Measurements from ENCODE around the gene SPACA7. TPM values are rescaled to one million over a fixed set of nuclear protein-coding genes. Genes with fewer than 3 reads are reported as not detected.

Gene SPACA7
- total and polyA plus RNA-seq, 7 donors = not detected

DNA sequence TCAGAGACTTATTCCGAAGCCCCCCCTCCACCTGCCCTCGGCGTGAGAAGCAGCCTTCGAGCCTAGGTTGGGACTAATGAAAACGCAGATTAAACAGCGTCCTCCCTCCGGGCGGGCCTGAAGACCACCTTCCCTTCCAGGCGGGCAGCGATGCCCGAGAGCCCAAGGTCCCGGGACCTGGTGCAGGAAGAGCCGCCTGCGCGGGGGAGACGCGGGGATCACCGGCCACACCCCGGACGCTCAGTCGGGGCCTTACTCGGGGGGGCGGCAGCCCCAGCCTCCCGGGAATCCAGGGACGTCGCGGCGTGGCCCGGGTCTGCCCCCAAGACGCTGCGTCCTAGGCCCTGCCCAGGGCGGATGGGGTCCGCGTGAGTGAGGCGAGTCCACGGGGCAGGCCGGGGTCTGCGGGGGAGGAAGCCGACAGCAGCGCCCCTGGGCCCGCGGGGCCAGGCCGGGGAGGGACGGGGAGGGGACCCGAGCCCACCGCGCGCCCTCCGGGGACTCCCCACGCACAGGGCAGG lies 33.3 kb upstream of the SPACA7 start:
- 69 to 83% (median 76%) methylated on average over 50 of the region's 50 CpGs for WGBS, 3 donors
- DNase-seq = no peak
- H3K4me3 ChIP-seq = no peak overlapping the region
- intact Hi-C loops (cut with DNase I) = no loop called here
- no peak for ATAC-seq
- H3K36me3 ChIP-seq (ENCODE audit: insufficient read depth in 1 of 2, low read depth in 1 of 2) = no peaks in the 10 kb centered on the region
- TF ChIP-seq, protein P1, sequence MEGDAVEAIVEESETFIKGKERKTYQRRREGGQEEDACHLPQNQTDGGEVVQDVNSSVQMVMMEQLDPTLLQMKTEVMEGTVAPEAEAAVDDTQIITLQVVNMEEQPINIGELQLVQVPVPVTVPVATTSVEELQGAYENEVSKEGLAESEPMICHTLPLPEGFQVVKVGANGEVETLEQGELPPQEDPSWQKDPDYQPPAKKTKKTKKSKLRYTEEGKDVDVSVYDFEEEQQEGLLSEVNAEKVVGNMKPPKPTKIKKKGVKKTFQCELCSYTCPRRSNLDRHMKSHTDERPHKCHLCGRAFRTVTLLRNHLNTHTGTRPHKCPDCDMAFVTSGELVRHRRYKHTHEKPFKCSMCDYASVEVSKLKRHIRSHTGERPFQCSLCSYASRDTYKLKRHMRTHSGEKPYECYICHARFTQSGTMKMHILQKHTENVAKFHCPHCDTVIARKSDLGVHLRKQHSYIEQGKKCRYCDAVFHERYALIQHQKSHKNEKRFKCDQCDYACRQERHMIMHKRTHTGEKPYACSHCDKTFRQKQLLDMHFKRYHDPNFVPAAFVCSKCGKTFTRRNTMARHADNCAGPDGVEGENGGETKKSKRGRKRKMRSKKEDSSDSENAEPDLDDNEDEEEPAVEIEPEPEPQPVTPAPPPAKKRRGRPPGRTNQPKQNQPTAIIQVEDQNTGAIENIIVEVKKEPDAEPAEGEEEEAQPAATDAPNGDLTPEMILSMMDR (IDR thresholded peaks at IDR 0.05) = no peak
- H3K27ac ChIP-seq = no peak overlapping the region
- H3K4me1 ChIP-seq = no peaks in the 10 kb centered on the region
- no peaks in the 10 kb centered on the region for H3K9me3 ChIP-seq
- H3K27me3 ChIP-seq (ENCODE audit: insufficient read depth in 3 of 3, low read length in 2 of 3) = peaks cover 0 to 33% (median 6%) of the 10 kb centered on the region in 3 donors

DNA sequence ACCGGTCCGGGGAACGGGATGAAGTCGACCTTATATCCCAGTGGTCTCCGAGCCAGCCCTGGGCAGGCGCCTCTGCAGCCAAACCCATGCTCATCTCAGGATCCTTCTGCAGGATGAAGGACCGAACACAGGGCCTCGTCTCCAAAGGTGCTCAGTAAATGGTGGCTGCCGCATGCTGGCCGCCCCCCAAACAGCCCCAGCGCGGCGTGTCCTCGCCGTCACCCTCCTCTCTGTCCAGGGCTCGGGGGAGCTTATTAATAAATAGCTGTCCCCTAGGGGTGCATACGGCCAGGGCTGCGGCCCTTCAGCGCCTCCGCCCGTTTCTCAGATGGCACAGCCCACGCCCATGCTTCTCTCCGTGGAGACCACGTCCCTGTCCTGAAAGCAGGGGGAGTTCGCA lies 32.6 kb upstream of the SPACA7 start:
- ATAC-seq = no peak
- intact Hi-C loops (cut with DNase I) = no loop called here
- 79 to 84% (median 79%) methylated on average over 25 of the region's 25 CpGs for WGBS, 3 donors
- no peaks in the 10 kb centered on the region for H3K36me3 ChIP-seq (ENCODE audit: insufficient read depth in 1 of 2, low read depth in 1 of 2)
- no peak overlapping the region for H3K27ac ChIP-seq
- H3K4me1 ChIP-seq = no peaks in the 10 kb centered on the region
- no peak for DNase-seq
- no peaks in the 10 kb centered on the region for H3K9me3 ChIP-seq
- H3K27me3 ChIP-seq (ENCODE audit: insufficient read depth in 3 of 3, low read length in 2 of 3) = peaks cover 0 to 37% (median 7%) of the 10 kb centered on the region in 3 donors
- no peak overlapping the region for H3K4me3 ChIP-seq
- TF ChIP-seq, protein P1 (IDR thresholded peaks at IDR 0.05) = no peak

DNA sequence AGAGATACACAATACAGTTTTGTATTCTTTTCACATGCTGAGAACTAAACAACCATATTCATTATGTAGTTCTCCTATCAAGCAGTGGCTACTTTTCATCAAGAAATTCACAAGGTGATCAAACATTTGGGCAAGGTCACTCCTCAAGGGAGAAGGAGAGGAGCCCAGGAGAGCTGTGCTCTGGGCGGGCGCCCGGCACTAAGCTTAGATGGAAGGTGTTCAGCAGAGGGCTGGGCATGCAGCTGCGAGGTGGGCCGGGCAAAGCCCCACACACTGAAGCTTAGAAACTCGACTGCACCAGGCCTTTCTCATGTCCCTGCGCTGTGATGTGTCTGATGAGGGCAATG lies 30.4 kb upstream of the SPACA7 start:
- no peak for ATAC-seq
- H3K9me3 ChIP-seq = no peaks in the 10 kb centered on the region
- TF ChIP-seq, protein P1 (IDR thresholded peaks at IDR 0.05) = no peak
- intact Hi-C loops (cut with DNase I) = no loop called here
- H3K4me3 ChIP-seq = no peak overlapping the region
- DNase-seq = no peak
- WGBS, 3 donors = 37 to 56% (median 42%) methylated on average over 6 to 7 of the region's 7 CpGs
- no peaks in the 10 kb centered on the region for H3K4me1 ChIP-seq
- peaks cover 0 to 44% (median 8%) of the 10 kb centered on the region in 3 donors for H3K27me3 ChIP-seq (ENCODE audit: insufficient read depth in 3 of 3, low read length in 2 of 3)
- no peaks in the 10 kb centered on the region for H3K36me3 ChIP-seq (ENCODE audit: insufficient read depth in 1 of 2, low read depth in 1 of 2)
- H3K27ac ChIP-seq = no peak overlapping the region

DNA sequence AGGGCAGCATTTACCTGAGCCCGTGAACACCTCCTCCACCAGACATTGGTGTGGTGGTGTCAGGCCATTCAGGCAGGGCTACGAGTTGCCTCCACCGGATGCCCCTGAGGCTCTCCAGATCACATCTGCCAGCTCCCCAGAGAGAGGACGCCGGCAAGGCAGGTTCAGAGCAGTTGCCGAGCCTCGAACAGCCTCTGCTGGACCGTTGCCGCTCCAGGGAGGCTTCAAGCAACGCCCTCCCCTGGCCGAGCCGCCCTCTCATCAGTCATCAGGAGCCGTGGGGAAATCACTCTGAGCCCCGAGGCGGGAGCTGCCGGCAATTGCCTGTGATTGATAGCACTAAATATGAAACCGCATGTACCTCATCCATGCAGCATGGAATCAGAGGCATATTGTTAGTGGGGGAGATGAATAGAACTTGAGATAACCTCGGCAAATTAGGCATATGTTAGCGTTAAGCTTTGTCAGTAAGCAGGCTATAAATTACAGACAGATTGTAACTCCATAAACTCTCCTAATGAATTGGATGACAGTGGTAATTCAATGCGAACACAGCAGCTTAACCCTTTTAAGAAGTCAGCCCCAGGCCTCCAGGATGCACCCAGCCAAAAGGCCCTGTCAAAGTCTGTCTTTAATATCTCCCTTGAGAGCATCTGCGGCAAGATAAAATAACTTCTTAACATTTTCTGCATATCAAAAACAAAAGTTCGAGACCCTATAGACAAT lies 29.8 kb upstream of the SPACA7 start:
- H3K27me3 ChIP-seq (ENCODE audit: insufficient read depth in 3 of 3, low read length in 2 of 3) = peaks cover 0 to 48% (median 8%) of the 10 kb centered on the region in 3 donors
- no peaks in the 10 kb centered on the region for H3K36me3 ChIP-seq (ENCODE audit: insufficient read depth in 1 of 2, low read depth in 1 of 2)
- H3K4me1 ChIP-seq = no peaks in the 10 kb centered on the region
- 7 to 8% (median 7%) methylated on average over 22 of the region's 22 CpGs for WGBS, 3 donors
- TF ChIP-seq, protein P1 (IDR thresholded peaks at IDR 0.05) = no peak
- DNase-seq (no peak), ATAC-seq (no peak)
- H3K4me3 ChIP-seq = no peak overlapping the region
- intact Hi-C loops (cut with DNase I) = no loop called here
- no peak overlapping the region for H3K27ac ChIP-seq
- no peaks in the 10 kb centered on the region for H3K9me3 ChIP-seq

DNA sequence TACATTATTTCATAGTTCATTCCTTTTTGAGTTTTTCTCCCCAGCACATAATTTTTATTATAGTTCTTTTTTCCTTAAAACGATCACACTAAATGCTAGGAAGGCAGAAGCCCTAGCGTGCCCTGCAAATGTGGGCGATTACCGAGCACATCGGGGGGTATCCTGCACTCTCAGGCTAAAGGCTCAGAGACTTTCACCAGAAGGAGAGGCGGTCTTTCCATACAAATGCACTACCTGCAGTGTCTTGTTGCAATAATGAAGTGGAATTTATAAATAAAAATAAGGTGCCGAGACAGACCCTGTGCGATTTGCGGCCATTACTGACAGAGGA lies 29.3 kb upstream of the SPACA7 start:
- Histone ChIP-seq H3K4me1 (no peaks in the 10 kb centered on the region), H3K9me3 (no peaks in the 10 kb centered on the region), H3K36me3 (ENCODE audit: insufficient read depth in 1 of 2, low read depth in 1 of 2) (no peaks in the 10 kb centered on the region), H3K27ac (no peak overlapping the region), H3K27me3 (ENCODE audit: insufficient read depth in 3 of 3, low read length in 2 of 3) (peaks cover 0 to 49% (median 8%) of the 10 kb centered on the region in 3 donors), H3K4me3 (no peak overlapping the region)
- TF ChIP-seq, protein P1 (IDR thresholded peaks at IDR 0.05) = no peak
- ATAC-seq = no peak
- WGBS, 3 donors = 31 to 38% (median 32%) methylated on average over 9 of the region's 9 CpGs
- intact Hi-C loops (cut with DNase I) = no loop called here
- no peak for DNase-seq

Measured in psoas muscle (tissue), 8 donors.